Smooth muscle cell (in vitro differentiated cells): ENCODE results near the gene CALHM3. TPM values are rescaled to one million over a fixed set of nuclear protein-coding genes. Genes with fewer than 3 reads are reported as not detected.

Experiments used
- DNase-seq: peaks from one replicate; lab custom pipeline; 2025; ENCODE audit not compliant: unreplicated experiment; lab: John Stamatoyannopoulos, UW
- H2AFZ ChIP-seq: fragments of 200-600 bp; sonication (generic); 2 replicates; pipeline ENCODE4 v1.6.0; 2016; ENCODE audit warnings: antibody characterized with exemption, low read depth, mild to moderate bottlenecking
- H3F3A ChIP-seq: fragments of 200-600 bp; sonication (generic); 2 replicates; pipeline ENCODE4 v1.6.0; 2017; ENCODE audit warnings: antibody characterized with exemption, low read depth
- H3K27ac ChIP-seq: fragments of 200-600 bp; sonication (generic); 2 replicates; pipeline ENCODE4 v1.5.1; 2016; ENCODE audit warnings: low read depth, mild to moderate bottlenecking
- H3K27me3 ChIP-seq: fragments of 200-600 bp; sonication (generic); 2 replicates; pipeline ENCODE4 v1.6.1; 2016; ENCODE audit warnings: low read depth, mild to moderate bottlenecking
- H3K36me3 ChIP-seq: fragments of 200-600 bp; sonication (generic); 2 replicates; pipeline ENCODE4 v1.5.1; 2016; ENCODE audit warnings: low read depth
- H3K4me1 ChIP-seq: fragments of 200-600 bp; sonication (generic); 2 replicates; pipeline ENCODE4 v1.5.1; 2016; ENCODE audit warnings: low read depth
- H3K4me2 ChIP-seq: fragments of 200-600 bp; sonication (generic); 2 replicates; pipeline ENCODE4 v1.6.0; 2016; ENCODE audit warnings: mild to moderate bottlenecking
- H3K4me3 ChIP-seq: fragments of 200-600 bp; sonication (generic); 2 replicates; pipeline ENCODE4 v1.5.1; 2016; ENCODE audit warnings: mild to moderate bottlenecking
- H3K79me2 ChIP-seq: fragments of 200-600 bp; sonication (generic); 2 replicates; pipeline ENCODE4 v1.6.0; 2016; ENCODE audit warnings: low read depth, mild to moderate bottlenecking
- H3K9ac ChIP-seq: fragments of 200-600 bp; sonication (generic); 2 replicates; pipeline ENCODE4 v1.6.0; 2016; ENCODE audit warnings: low read depth
- H3K9me3 ChIP-seq: fragments of 200-600 bp; sonication (generic); replicated peaks from 2 replicates; pipeline ENCODE4 v1.5.1; 2016; ENCODE audit warnings: low read depth
- H4K20me1 ChIP-seq: fragments of 200-600 bp; sonication (generic); 2 replicates; pipeline ENCODE4 v1.6.0; 2016; ENCODE audit warnings: low read depth
- CTCF ChIP-seq: fragments of 200-600 bp; sonication (generic); IDR thresholded peaks from 2 replicates; pipeline ENCODE4 v1.5.1; 2017; ENCODE audit warnings: borderline replicate concordance, mild to moderate bottlenecking, antibody characterized with exemption; ENCODE audit not compliant: insufficient read depth, poor library complexity, severe bottlenecking
- WGBS: methylation state at CpG from one replicate; pipeline ENCODE4 v1.1.7; 2016; ENCODE audit warnings: low lambda C conversion rate; 5-methylcytosine and 5-hydroxymethylcytosine counted together
- polyA plus RNA-seq: library from polyadenylated mRNA; unstranded; fragments of >200 nt; fragmentation: Nextera tagmentation; extraction: Ambion mirVana; gene quantifications from 2 replicates; pipeline ENCODE4 v1.2.1, GENCODE V29; 2016
- total RNA-seq: library from RNA; depleted of rRNA; stranded (reverse); fragments of >200 nt; gene quantifications from 2 replicates; pipeline ENCODE4 v1.2.3, GENCODE V29; 2014

Gene CALHM3
- total and polyA plus RNA-seq, 2 experiments from 2014 or later = not detected

- no peak for TF ChIP-seq CTCF
- no peak overlapping the region for H3K4me3 ChIP-seq
- no peaks in the 10 kb centered on the region for H3K4me1 ChIP-seq
- no peak for DNase-seq
- no peaks in the 10 kb centered on the region for H4K20me1 ChIP-seq
- no peaks in the 10 kb centered on the region for H3K79me2 ChIP-seq
- H3K27me3 ChIP-seq = no peaks in the 10 kb centered on the region
- peaks cover 26% of the 10 kb centered on the region for H3K36me3 ChIP-seq
- H3K27ac ChIP-seq = no peak overlapping the region
- no peak overlapping the region for H3K9ac ChIP-seq
- 96% methylated on average over 5 of the region's 5 CpGs for WGBS
- H3K4me2 ChIP-seq = no peak overlapping the region
- no peak overlapping the region for H2AFZ ChIP-seq
- no peaks in the 10 kb centered on the region for H3K9me3 ChIP-seq
- no peaks in the 10 kb centered on the region for H3F3A ChIP-seq
Measured at GRCh38 chr10:103429647-103430046, 49.4 kb downstream of the CALHM3 start.

- Histone ChIP-seq H2AFZ (no peak overlapping the region), H3K27ac (no peak overlapping the region), H4K20me1 (no peaks in the 10 kb centered on the region), H3K4me2 (no peak overlapping the region), H3F3A (no peaks in the 10 kb centered on the region), H3K9me3 (no peaks in the 10 kb centered on the region), H3K36me3 (peaks cover 22% of the 10 kb centered on the region), H3K4me1 (no peaks in the 10 kb centered on the region), H3K4me3 (no peak overlapping the region), H3K79me2 (no peaks in the 10 kb centered on the region), H3K9ac (no peak overlapping the region), H3K27me3 (no peaks in the 10 kb centered on the region)
- DNase-seq = no peak
- 92% methylated on average over 5 of the region's 5 CpGs for WGBS
- no peak for TF ChIP-seq CTCF
Measured at GRCh38 chr10:103428989-103429643, 49.9 kb downstream of the CALHM3 start.

GRCh38 chr10:103427866-103428265, 51.2 kb downstream of the CALHM3 start:
- no peaks in the 10 kb centered on the region for H3K79me2 ChIP-seq
- no peak for TF ChIP-seq CTCF
- H3K27ac ChIP-seq = no peak overlapping the region
- no peaks in the 10 kb centered on the region for H4K20me1 ChIP-seq
- H3K36me3 ChIP-seq = peaks cover 24% of the 10 kb centered on the region
- no peak overlapping the region for H3K4me3 ChIP-seq
- H3F3A ChIP-seq = no peaks in the 10 kb centered on the region
- no peak for DNase-seq
- no peak overlapping the region for H3K4me2 ChIP-seq
- H3K9me3 ChIP-seq = no peaks in the 10 kb centered on the region
- 89% methylated on average over 9 of the region's 9 CpGs for WGBS
- H3K4me1 ChIP-seq = no peaks in the 10 kb centered on the region
- no peak overlapping the region for H3K9ac ChIP-seq
- no peak overlapping the region for H2AFZ ChIP-seq
- no peaks in the 10 kb centered on the region for H3K27me3 ChIP-seq

- H2AFZ ChIP-seq = no peak overlapping the region
- no peaks in the 10 kb centered on the region for H3K27me3 ChIP-seq
- H3K27ac ChIP-seq = no peak overlapping the region
- DNase-seq = no peak
- no peaks in the 10 kb centered on the region for H3K79me2 ChIP-seq
- no peaks in the 10 kb centered on the region for H3F3A ChIP-seq
- no peaks in the 10 kb centered on the region for H4K20me1 ChIP-seq
- H3K36me3 ChIP-seq = peaks cover 21% of the 10 kb centered on the region
- no peaks in the 10 kb centered on the region for H3K9me3 ChIP-seq
- no peak for TF ChIP-seq CTCF
- H3K4me1 ChIP-seq = no peaks in the 10 kb centered on the region
- no peak overlapping the region for H3K4me2 ChIP-seq
- H3K4me3 ChIP-seq = no peak overlapping the region
- no peak overlapping the region for H3K9ac ChIP-seq
- 91% methylated on average over 5 of the region's 5 CpGs for WGBS
Measured at GRCh38 chr10:103423748-103424147, 55.3 kb downstream of the CALHM3 start.
